HepG2 (cell line): ENCODE results near the gene POLR2F. TPM values are rescaled to one million over a fixed set of nuclear protein-coding genes. Genes with fewer than 3 reads are reported as not detected.

Source experiments
- ATAC-seq: fragments of 200-7000 bp; cut with Tn5 transposase; 3 replicates; pipeline ENCODE4 v1.9.1; 2020; ENCODE audit warnings: mild to moderate bottlenecking, moderate library complexity
- BruUV-seq: library from RNA; stranded (reverse); fragments of 400-500 nt; replicated peaks from 2 replicates; lab custom pipeline; 2021; lab: Mats Ljungman, UMichigan
- CTCF ChIA-PET: fragments of 300-600 bp; formaldehyde crosslinking; extraction: SDS; loops from one replicate; lab custom pipeline; 2021; ENCODE audit warnings: low total read pairs, inconsistent platforms, low intra/inter-chr PET ratio; lab: Yijun Ruan, JAX
- POLR2A ChIA-PET: fragments of 350-600 bp; sonication (Branson Sonifier 250); formaldehyde crosslinking; loops from one replicate; lab custom pipeline; 2020; ENCODE audit warnings: antibody characterized with exemption, inconsistent platforms; lab: Yijun Ruan, JAX
- DNase-seq: peaks from one replicate; pipeline ENCODE4 v3.0.0-alpha.2; 2015; ENCODE audit warnings: low spot score
- FAIRE-seq: peaks from 3 replicates; lab custom pipeline; 2011; peaks lifted over from hg19 to GRCh38; lab: Jason Lieb, UNC
- H2AFZ ChIP-seq: one replicate; pipeline ENCODE4 v1.6.1; 2011; ENCODE audit warnings: low read length, inconsistent platforms
- H3K27ac ChIP-seq: fragments of 300-600 bp; 3 replicates; pipeline ENCODE4 v1.8.0; 2011; ENCODE audit warnings: mixed run types, mild to moderate bottlenecking, mixed read lengths, low read length, inconsistent platforms; ENCODE audit not compliant: insufficient read depth; ENCODE audit errors: extremely low read length
- H3K27me3 ChIP-seq, 2 experiments: fragments of 200-600 bp in 1 of 2; 2 replicates in 1 of 2; 3 replicates in 1 of 2; pipeline versions ENCODE4 v1.6.0 to v1.8.0; 2011; ENCODE audit warnings: low read length in 2 of 2, mild to moderate bottlenecking in 2 of 2, moderate library complexity in 2 of 2, inconsistent platforms in 1 of 2; ENCODE audit not compliant: insufficient read depth in 2 of 2, control insufficient read depth in 1 of 2
- H3K36me3 ChIP-seq, 2 experiments: fragments of 200-600 bp in 1 of 2; replicated peaks in 1 of 2; 2 replicates in 1 of 2; 3 replicates in 1 of 2; pipeline versions ENCODE4 v1.5.1 to v1.8.0; 2011; ENCODE audit warnings: low read length in 2 of 2, inconsistent platforms in 1 of 2; ENCODE audit not compliant: insufficient read depth in 2 of 2, control insufficient read depth in 1 of 2
- H3K4me1 ChIP-seq: 2 replicates; pipeline ENCODE4 v1.5.1; 2012; ENCODE audit warnings: low read length, inconsistent platforms; ENCODE audit not compliant: insufficient read depth
- H3K4me2 ChIP-seq: 2 replicates; pipeline ENCODE4 v1.6.0; 2011; ENCODE audit warnings: low read depth, low read length, inconsistent platforms
- H3K4me3 ChIP-seq, 3 experiments: fragments of 200-600 bp in 1 of 3; sonication (generic), shearing (Covaris generic) in 1 of 3; replicated peaks in 1 of 3; 2 replicates each; pipeline ENCODE4 v1.5.1; 2011 to 2016; ENCODE audit warnings: low read length in 3 of 3, inconsistent platforms in 2 of 3, low read depth in 2 of 3, mild to moderate bottlenecking in 2 of 3, control low read depth in 1 of 3, mixed read lengths in 1 of 3; ENCODE audit not compliant: insufficient read depth in 1 of 3
- H3K79me2 ChIP-seq: one replicate; pipeline ENCODE4 v1.6.1; 2011; ENCODE audit warnings: low read length, inconsistent platforms; ENCODE audit not compliant: insufficient read depth
- H3K9ac ChIP-seq: 2 replicates; pipeline ENCODE4 v1.6.0; 2011; ENCODE audit warnings: mild to moderate bottlenecking, low read depth, low read length, inconsistent platforms; ENCODE audit not compliant: insufficient read depth
- H3K9me3 ChIP-seq: 2 replicates; pipeline ENCODE4 v1.5.1; 2012; ENCODE audit warnings: mild to moderate bottlenecking, low read length
- H4K20me1 ChIP-seq: 2 replicates; pipeline ENCODE4 v1.6.0; 2011; ENCODE audit warnings: inconsistent platforms, mild to moderate bottlenecking, low read length, moderate library complexity; ENCODE audit not compliant: insufficient read depth
- ATF1 ChIP-seq: IDR thresholded peaks from 2 replicates; pipeline ENCODE4 v1.6.1; 2016; ENCODE audit warnings: mild to moderate bottlenecking, control low read depth
- JDP2 ChIP-seq: sonication (generic); formaldehyde crosslinking; IDR thresholded peaks from 2 replicates; pipeline ENCODE4 v1.8.1; 2022; ENCODE audit warnings: missing genetic modification reagents, borderline replicate concordance
- SMAD9 ChIP-seq: sonication (generic); formaldehyde crosslinking; IDR thresholded peaks from 2 replicates; pipeline ENCODE4 v1.5.1; 2020; ENCODE audit warnings: mild to moderate bottlenecking, missing genetic modification reagents
- ZNF749 ChIP-seq: sonication (generic); formaldehyde crosslinking; IDR thresholded peaks from 2 replicates; pipeline ENCODE4 v1.8.0; 2022; ENCODE audit warnings: mild to moderate bottlenecking, missing genetic modification reagents, moderate library complexity, borderline replicate concordance
- ZSCAN12 ChIP-seq: sonication (generic); formaldehyde crosslinking; IDR thresholded peaks from 2 replicates; pipeline ENCODE4 v1.9.0; 2021; ENCODE audit warnings: mild to moderate bottlenecking, missing genetic modification reagents
- WGBS: methylation state at CpG from one replicate; pipeline ENCODE4 v1.1.6; 2017; ENCODE audit warnings: low lambda C conversion rate; 5-methylcytosine and 5-hydroxymethylcytosine counted together
- in situ Hi-C: cut with HindIII; loops from 2 replicates; pipeline ENCODE4 v1.10.0; 2017; ENCODE audit warnings: low pct_unique_long_range_greater_than_20kb; ENCODE audit not compliant: extremely low pct_ligation_motif_present
- intact Hi-C: fragments of 100-400 bp; cut with micrococcal nuclease; formaldehyde crosslinking; loops from one replicate; pipeline ENCODE4 v1.10.0; 2022; ENCODE audit not compliant: unreplicated experiment
- polyA plus RNA-seq, 8 experiments: library from polyadenylated mRNA; depleted of rRNA in 3 of 8; stranded (reverse) in 7 of 8; unstranded in 1 of 8; fragments of >200 nt; fragmentation: Illumina TruSeq in 4 of 8; extraction: Trizol in 4 of 8; gene quantifications; 2 replicates each; pipeline versions ENCODE4 v1.2.1 to v1.2.3, GENCODE V29; 2011 to 2016; ENCODE audit warnings: low read depth in 4 of 8, missing spikeins in 1 of 8, mixed read lengths in 1 of 8; ENCODE audit not compliant: insufficient read depth in 1 of 8
- total RNA-seq, 5 experiments: library from RNA; depleted of rRNA; stranded (reverse); fragments of >200 nt; fragmentation: Illumina TruSeq; extraction: Trizol; gene quantifications; 2 replicates each; pipeline ENCODE4 v1.2.3, GENCODE V29; 2016; ENCODE audit warnings: low read depth in 1 of 5
- TF ChIP-seq, protein P1 (sequence below): sonication (generic); formaldehyde crosslinking; IDR thresholded peaks from 2 replicates; pipeline ENCODE4 v1.5.0; 2020; ENCODE audit warnings: mild to moderate bottlenecking, missing genetic modification reagents, borderline replicate concordance

POLR2F gene
- total and polyA plus RNA-seq, 2 of the 13 experiments (the other 11 are each of a cell fraction or from before 2014, with no cell fraction given), result 135 to 158 TPM

DNA sequence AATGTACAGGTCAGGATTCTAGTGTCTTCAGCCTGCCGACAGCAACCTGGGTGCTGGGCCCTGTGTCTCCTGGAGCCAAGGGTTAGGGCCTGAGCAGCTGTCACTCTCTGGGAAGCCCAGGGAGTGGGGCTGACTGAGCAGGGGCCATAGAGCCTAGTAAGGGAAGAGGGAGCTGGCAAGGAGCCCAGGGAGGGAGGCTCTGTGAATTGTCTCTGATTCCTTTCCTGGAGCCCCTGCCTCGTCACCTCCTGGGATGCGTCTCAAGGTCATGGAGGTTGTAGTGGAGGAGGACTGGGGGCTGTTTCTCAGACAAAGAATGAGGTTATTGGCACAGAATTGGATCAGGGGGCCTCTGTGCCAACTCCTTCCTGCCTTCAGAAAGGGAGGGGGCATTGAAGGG, 19.0 kb downstream of the POLR2F start:
- no peak overlapping the region for H3K4me2 ChIP-seq
- H4K20me1 ChIP-seq, result no peaks in the 10 kb centered on the region
- H3K9me3 ChIP-seq, result no peaks in the 10 kb centered on the region
- ATAC-seq, result no peak
- no peak for TF ChIP-seq ATF1 (CRISPR knock-in tag)
- TF ChIP-seq, protein P1, sequence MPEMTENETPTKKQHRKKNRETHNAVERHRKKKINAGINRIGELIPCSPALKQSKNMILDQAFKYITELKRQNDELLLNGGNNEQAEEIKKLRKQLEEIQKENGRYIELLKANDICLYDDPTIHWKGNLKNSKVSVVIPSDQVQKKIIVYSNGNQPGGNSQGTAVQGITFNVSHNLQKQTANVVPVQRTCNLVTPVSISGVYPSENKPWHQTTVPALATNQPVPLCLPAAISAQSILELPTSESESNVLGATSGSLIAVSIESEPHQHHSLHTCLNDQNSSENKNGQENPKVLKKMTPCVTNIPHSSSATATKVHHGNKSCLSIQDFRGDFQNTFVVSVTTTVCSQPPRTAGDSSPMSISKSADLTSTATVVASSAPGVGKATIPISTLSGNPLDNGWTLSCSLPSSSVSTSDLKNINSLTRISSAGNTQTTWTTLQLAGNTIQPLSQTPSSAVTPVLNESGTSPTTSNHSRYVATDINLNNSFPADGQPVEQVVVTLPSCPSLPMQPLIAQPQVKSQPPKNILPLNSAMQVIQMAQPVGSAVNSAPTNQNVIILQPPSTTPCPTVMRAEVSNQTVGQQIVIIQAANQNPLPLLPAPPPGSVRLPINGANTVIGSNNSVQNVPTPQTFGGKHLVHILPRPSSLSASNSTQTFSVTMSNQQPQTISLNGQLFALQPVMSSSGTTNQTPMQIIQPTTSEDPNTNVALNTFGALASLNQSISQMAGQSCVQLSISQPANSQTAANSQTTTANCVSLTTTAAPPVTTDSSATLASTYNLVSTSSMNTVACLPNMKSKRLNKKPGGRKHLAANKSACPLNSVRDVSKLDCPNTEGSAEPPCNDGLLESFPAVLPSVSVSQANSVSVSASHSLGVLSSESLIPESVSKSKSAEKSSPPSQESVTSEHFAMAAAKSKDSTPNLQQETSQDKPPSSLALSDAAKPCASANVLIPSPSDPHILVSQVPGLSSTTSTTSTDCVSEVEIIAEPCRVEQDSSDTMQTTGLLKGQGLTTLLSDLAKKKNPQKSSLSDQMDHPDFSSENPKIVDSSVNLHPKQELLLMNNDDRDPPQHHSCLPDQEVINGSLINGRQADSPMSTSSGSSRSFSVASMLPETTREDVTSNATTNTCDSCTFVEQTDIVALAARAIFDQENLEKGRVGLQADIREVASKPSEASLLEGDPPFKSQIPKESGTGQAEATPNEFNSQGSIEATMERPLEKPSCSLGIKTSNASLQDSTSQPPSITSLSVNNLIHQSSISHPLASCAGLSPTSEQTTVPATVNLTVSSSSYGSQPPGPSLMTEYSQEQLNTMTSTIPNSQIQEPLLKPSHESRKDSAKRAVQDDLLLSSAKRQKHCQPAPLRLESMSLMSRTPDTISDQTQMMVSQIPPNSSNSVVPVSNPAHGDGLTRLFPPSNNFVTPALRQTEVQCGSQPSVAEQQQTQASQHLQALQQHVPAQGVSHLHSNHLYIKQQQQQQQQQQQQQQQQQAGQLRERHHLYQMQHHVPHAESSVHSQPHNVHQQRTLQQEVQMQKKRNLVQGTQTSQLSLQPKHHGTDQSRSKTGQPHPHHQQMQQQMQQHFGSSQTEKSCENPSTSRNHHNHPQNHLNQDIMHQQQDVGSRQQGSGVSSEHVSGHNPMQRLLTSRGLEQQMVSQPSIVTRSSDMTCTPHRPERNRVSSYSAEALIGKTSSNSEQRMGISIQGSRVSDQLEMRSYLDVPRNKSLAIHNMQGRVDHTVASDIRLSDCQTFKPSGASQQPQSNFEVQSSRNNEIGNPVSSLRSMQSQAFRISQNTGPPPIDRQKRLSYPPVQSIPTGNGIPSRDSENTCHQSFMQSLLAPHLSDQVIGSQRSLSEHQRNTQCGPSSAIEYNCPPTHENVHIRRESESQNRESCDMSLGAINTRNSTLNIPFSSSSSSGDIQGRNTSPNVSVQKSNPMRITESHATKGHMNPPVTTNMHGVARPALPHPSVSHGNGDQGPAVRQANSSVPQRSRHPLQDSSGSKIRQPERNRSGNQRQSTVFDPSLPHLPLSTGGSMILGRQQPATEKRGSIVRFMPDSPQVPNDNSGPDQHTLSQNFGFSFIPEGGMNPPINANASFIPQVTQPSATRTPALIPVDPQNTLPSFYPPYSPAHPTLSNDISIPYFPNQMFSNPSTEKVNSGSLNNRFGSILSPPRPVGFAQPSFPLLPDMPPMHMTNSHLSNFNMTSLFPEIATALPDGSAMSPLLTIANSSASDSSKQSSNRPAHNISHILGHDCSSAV (CRISPR knock-in tag), result no peak
- no peak for TF ChIP-seq ZSCAN12 (CRISPR knock-in tag)
- no peak for TF ChIP-seq SMAD9
- TF ChIP-seq JDP2 (CRISPR knock-in tag), result no peak
- TF ChIP-seq ZNF749 (CRISPR knock-in tag), result no peak
- H2AFZ ChIP-seq, result no peak overlapping the region
- H3K79me2 ChIP-seq, result no peaks in the 10 kb centered on the region
- FAIRE-seq, result no peak
- H3K27ac ChIP-seq, result no peak overlapping the region
- no peak overlapping the region for H3K9ac ChIP-seq
- no peak for DNase-seq
- ChIA-PET POLR2A (no interaction called here), CTCF (no interaction called here)
- intact Hi-C loops, result no loop called here
- in situ Hi-C loops, result no loop called here
- peaks cover 4 to 6% of the 10 kb centered on the region in 2 experiments for H3K36me3 ChIP-seq
- 88% methylated on average over 3 of the region's 3 CpGs for WGBS
- peaks cover 47% of the 10 kb centered on the region for H3K4me1 ChIP-seq
- BruUV-seq, result no TSS peak
- no peak overlapping the region for H3K4me3 ChIP-seq
- H3K27me3 ChIP-seq, result no peaks in the 10 kb centered on the region
